PC-3 (cell line): ENCODE data around the gene SNRNP27. TPM values are rescaled to one million over a fixed set of nuclear protein-coding genes. Genes with fewer than 3 reads are reported as not detected.

Experiments
- ATAC-seq: fragments of 200-7000 bp; cut with Tn5 transposase; 2 replicates; pipeline ENCODE4 v1.9.1; 2020; ENCODE audit warnings: mild to moderate bottlenecking, moderate library complexity
- Bru-seq: library from RNA; stranded (reverse); fragments of 400-500 nt; gene quantifications from one replicate; lab custom pipeline; 2021; lab: Mats Ljungman, UMichigan
- BruChase-seq, 2 experiments: library from RNA; stranded (reverse); fragments of 400-500 nt; gene quantifications; one replicate each; lab custom pipeline; 2021; lab: Mats Ljungman, UMichigan
- BruUV-seq: library from RNA; stranded (reverse); fragments of 400-500 nt; replicated peaks from 2 replicates; lab custom pipeline; 2021; lab: Mats Ljungman, UMichigan
- CTCF ChIA-PET: fragments of 300-600 bp; sonication (Branson Sonifier 250); formaldehyde crosslinking; loops from one replicate; lab custom pipeline; 2022; ENCODE audit warnings: antibody characterized with exemption; lab: Charles Lee
- POLR2A ChIA-PET: fragments of 300-600 bp; sonication (Branson Sonifier 250); formaldehyde crosslinking; loops from one replicate; lab custom pipeline; 2022; ENCODE audit warnings: antibody characterized with exemption; ENCODE audit not compliant: unreplicated experiment; lab: Charles Lee
- DNase-seq: peaks from one replicate; pipeline ENCODE4 v3.0.0-alpha.2; 2015
- H2AFZ ChIP-seq: fragments of 300-600 bp; sonication (generic); 2 replicates; pipeline ENCODE4 v1.6.0; 2016; ENCODE audit warnings: antibody characterized with exemption, low read length
- H3F3A ChIP-seq: fragments of 300-600 bp; sonication (generic); one replicate; pipeline ENCODE4 v1.6.0; 2017; ENCODE audit warnings: antibody characterized with exemption, low read length, control low read depth, mild to moderate bottlenecking; ENCODE audit not compliant: unreplicated experiment
- H3K27ac ChIP-seq: fragments of 300-600 bp; sonication (generic); 2 replicates; pipeline ENCODE4 v1.5.1; 2016; ENCODE audit warnings: mild to moderate bottlenecking, low read length
- H3K27me3 ChIP-seq: fragments of 300-600 bp; sonication (generic); 2 replicates; pipeline ENCODE4 v1.6.1; 2016; ENCODE audit warnings: low read length, mixed read lengths
- H3K36me3 ChIP-seq: fragments of 300-600 bp; sonication (generic); 2 replicates; pipeline ENCODE4 v1.6.1; 2016; ENCODE audit warnings: low read depth, mixed run types, low read length, mixed read lengths
- H3K4me1 ChIP-seq: fragments of 300-600 bp; sonication (generic); 2 replicates; pipeline ENCODE4 v1.5.1; 2016; ENCODE audit warnings: low read length; ENCODE audit not compliant: insufficient read depth
- H3K4me2 ChIP-seq: fragments of 300-600 bp; sonication (generic); 2 replicates; pipeline ENCODE4 v1.6.0; 2016; ENCODE audit warnings: low read length
- H3K4me3 ChIP-seq: fragments of 300-600 bp; sonication (generic); 2 replicates; pipeline ENCODE4 v1.5.1; 2016; ENCODE audit warnings: mild to moderate bottlenecking, low read length, mixed read lengths
- H3K79me2 ChIP-seq: fragments of 300-600 bp; sonication (generic); 2 replicates; pipeline ENCODE4 v1.6.1; 2017; ENCODE audit warnings: low read length, mixed read lengths
- H3K9ac ChIP-seq: fragments of 300-600 bp; sonication (generic); 2 replicates; pipeline ENCODE4 v1.6.0; 2016; ENCODE audit warnings: mild to moderate bottlenecking, low read length
- H3K9me2 ChIP-seq: fragments of 300-600 bp; sonication (generic); replicated peaks from 2 replicates; pipeline ENCODE4 v1.6.1; 2016; ENCODE audit warnings: mixed run types, low read length, mixed read lengths
- H3K9me3 ChIP-seq: fragments of 300-600 bp; sonication (generic); 2 replicates; pipeline ENCODE4 v1.6.1; 2016; ENCODE audit warnings: low read length, mixed read lengths
- H4K20me1 ChIP-seq: fragments of 300-600 bp; sonication (generic); 2 replicates; pipeline ENCODE4 v1.6.1; 2016; ENCODE audit warnings: low read length, mixed read lengths
- EZH2 ChIP-seq: fragments of 300-600 bp; sonication (generic); IDR thresholded peaks from one replicate; pipeline ENCODE4 v1.6.1; 2017; ENCODE audit warnings: antibody characterized with exemption, mild to moderate bottlenecking, low read length; ENCODE audit not compliant: unreplicated experiment
- EZH2phosphoT487 ChIP-seq: fragments of 300-600 bp; sonication (generic); IDR thresholded peaks from 2 replicates; pipeline ENCODE4 v1.6.1; 2018; ENCODE audit warnings: mild to moderate bottlenecking, antibody characterized with exemption, low read length, borderline replicate concordance
- intact Hi-C: fragments of 100-400 bp; cut with micrococcal nuclease; formaldehyde crosslinking; loops from 2 replicates; pipeline ENCODE4 v1.9.0; 2023
- long read RNA-seq: library from polyadenylated mRNA; unstranded; transcript quantifications from one replicate; pipeline ENCODE4 v2.0.0, GENCODE V29; 2021; ENCODE audit not compliant: unreplicated experiment
- total RNA-seq: library from RNA; depleted of rRNA; stranded (reverse); fragments of >200 nt; gene quantifications from 2 replicates; pipeline ENCODE4 v1.2.3, GENCODE V29; 2014; rRNA removed
- TF ChIP-seq, protein P1 (sequence below): fragments of 300-600 bp; sonication (generic); conservative IDR thresholded peaks from 2 replicates; pipeline ENCODE4 v1.5.1; 2017; ENCODE audit warnings: antibody characterized with exemption, low read depth, mild to moderate bottlenecking, low read length

SNRNP27 gene, protein sequence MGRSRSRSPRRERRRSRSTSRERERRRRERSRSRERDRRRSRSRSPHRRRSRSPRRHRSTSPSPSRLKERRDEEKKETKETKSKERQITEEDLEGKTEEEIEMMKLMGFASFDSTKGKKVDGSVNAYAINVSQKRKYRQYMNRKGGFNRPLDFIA
- total RNA-seq (44.1 and 56.3 TPM in 2 replicates), Bru-seq, nascent RNA (percentile 88 among the genes with signal in this experiment), BruChase-seq, experiment 1, labeled RNA remaining after a 6-hour chase (percentile 87 among the genes with signal in this experiment), BruChase-seq, experiment 2, labeled RNA remaining after a 2-hour chase (percentile 87 among the genes with signal in this experiment)
- long read RNA-seq, transcript SNRNP27-201 (6 exons, 1,802 nt), result major isoform, 57 of 77 reads
- long read RNA-seq, transcript SNRNP27-203 (7 exons, 766 nt), result minor isoform, 8 of 77 reads
- long read RNA-seq, partial matches to known transcripts, result 10 of 77 reads
- long read RNA-seq, other reads (novel, unspliced or antisense), result 2 of 77 reads

- no peaks in the 10 kb centered on the region for H3K9me2 ChIP-seq
- no peaks in the 10 kb centered on the region for H3K27me3 ChIP-seq
- TSS peak; percentile 78 for BruUV-seq
- TF ChIP-seq EZH2 (no peak), EZH2phosphoT487 (no peak)
- TF ChIP-seq, protein P1, sequence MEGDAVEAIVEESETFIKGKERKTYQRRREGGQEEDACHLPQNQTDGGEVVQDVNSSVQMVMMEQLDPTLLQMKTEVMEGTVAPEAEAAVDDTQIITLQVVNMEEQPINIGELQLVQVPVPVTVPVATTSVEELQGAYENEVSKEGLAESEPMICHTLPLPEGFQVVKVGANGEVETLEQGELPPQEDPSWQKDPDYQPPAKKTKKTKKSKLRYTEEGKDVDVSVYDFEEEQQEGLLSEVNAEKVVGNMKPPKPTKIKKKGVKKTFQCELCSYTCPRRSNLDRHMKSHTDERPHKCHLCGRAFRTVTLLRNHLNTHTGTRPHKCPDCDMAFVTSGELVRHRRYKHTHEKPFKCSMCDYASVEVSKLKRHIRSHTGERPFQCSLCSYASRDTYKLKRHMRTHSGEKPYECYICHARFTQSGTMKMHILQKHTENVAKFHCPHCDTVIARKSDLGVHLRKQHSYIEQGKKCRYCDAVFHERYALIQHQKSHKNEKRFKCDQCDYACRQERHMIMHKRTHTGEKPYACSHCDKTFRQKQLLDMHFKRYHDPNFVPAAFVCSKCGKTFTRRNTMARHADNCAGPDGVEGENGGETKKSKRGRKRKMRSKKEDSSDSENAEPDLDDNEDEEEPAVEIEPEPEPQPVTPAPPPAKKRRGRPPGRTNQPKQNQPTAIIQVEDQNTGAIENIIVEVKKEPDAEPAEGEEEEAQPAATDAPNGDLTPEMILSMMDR, result no peak
- peak; percentile 86 for DNase-seq
- peaks cover 10% of the 10 kb centered on the region for H3K4me1 ChIP-seq
- ATAC-seq, result peak; percentile 79
- H3F3A ChIP-seq, result no peaks in the 10 kb centered on the region
- H3K79me2 ChIP-seq, result peaks cover 45% of the 10 kb centered on the region
- CTCF ChIA-PET, result interaction anchor here (1.1 kb wide), 1 partner anchor 169 kb away, joined by 4 read pairs; no protein-coding TSS in a partner anchor
- H3K4me2 ChIP-seq, result peak within 1 kb of the TSS; percentile 90
- H4K20me1 ChIP-seq, result no peaks in the 10 kb centered on the region
- peak within 1 kb of the TSS; percentile 89 for H3K9ac ChIP-seq
- H3K27ac ChIP-seq, result peak within 1 kb of the TSS; percentile 58
- POLR2A ChIA-PET, result interaction anchor here (0.6 to 0.7 kb wide), 3 partner anchors 171 to 273 kb away, joined by 3 read pairs; no protein-coding TSS in a partner anchor
- H3K9me3 ChIP-seq, result no peaks in the 10 kb centered on the region
- H2AFZ ChIP-seq, result peak within 1 kb of the TSS; percentile 100
- intact Hi-C loops, result loop anchor here (5.0 kb wide), 2 partner anchors 52 to 152 kb away; partner anchors contain the start of gene ANXA4
- peak within 1 kb of the TSS; percentile 82 for H3K4me3 ChIP-seq
- peaks cover 30% of the 10 kb centered on the region for H3K36me3 ChIP-seq
Observed at GRCh38 chr2:69893684-69894551, at the start of gene SNRNP27. TSS of gene SNRNP27 (plus strand) at chr2:69893956. CDS start at chr2:69893985, 29 bp downstream.

- no peak overlapping the region for H3K4me3 ChIP-seq
- DNase-seq, result peak; percentile 68
- no peaks in the 10 kb centered on the region for H3K27me3 ChIP-seq
- intact Hi-C loops, result loop anchor here (2.0 to 5.0 kb wide), 2 partner anchors 19 to 48 kb away; partner anchors contain the start of gene SNRNP27
- peak; percentile 83 for ATAC-seq
- TF ChIP-seq EZH2phosphoT487 (no peak), EZH2 (no peak)
- TF ChIP-seq, protein P1, result no peak
- no peaks in the 10 kb centered on the region for H3K79me2 ChIP-seq
- peaks cover 14% of the 10 kb centered on the region for H3F3A ChIP-seq
- POLR2A ChIA-PET, result no interaction called here
- H3K9ac ChIP-seq, result no peak overlapping the region
- H3K4me1 ChIP-seq, result peaks cover 33% of the 10 kb centered on the region
- no peaks in the 10 kb centered on the region for H3K9me2 ChIP-seq
- peak overlapping the region; percentile 51 for H3K27ac ChIP-seq
- CTCF ChIA-PET, result no interaction called here
- peak overlapping the region; percentile 51 for H3K4me2 ChIP-seq
- H3K9me3 ChIP-seq, result no peaks in the 10 kb centered on the region
- H2AFZ ChIP-seq, result no peak overlapping the region
- H4K20me1 ChIP-seq, result no peaks in the 10 kb centered on the region
- no TSS peak for BruUV-seq
- H3K36me3 ChIP-seq, result peaks cover 12% of the 10 kb centered on the region; the same call in 1 of the 2 replicates
Observed at GRCh38 chr2:69843993-69844392, 49.8 kb upstream of the SNRNP27 start.
